CD14-positive monocyte (primary cell): ENCODE results near the gene EML4. TPM values are rescaled to one million over a fixed set of nuclear protein-coding genes. Genes with fewer than 3 reads are reported as not detected.
A peak's percentile ranks its signal among the peaks of the same experiment; 100 is the strongest.

Experiments
- DNase-seq, 3 donors: peaks; one replicate each; pipeline ENCODE4 v3.0.0-alpha.2; 2011 to 2022
- H2AFZ ChIP-seq: 2 replicates; pipeline ENCODE4 v1.6.0; 2012; ENCODE audit warnings: mild to moderate bottlenecking, low read depth, low read length, inconsistent platforms; ENCODE audit not compliant: insufficient read depth, poor library complexity, severe bottlenecking
- H3K27ac ChIP-seq, 2 donors: 1 replicate in 1 of 2; 2 replicates in 1 of 2; pipeline ENCODE4 v1.5.1; 2012 to 2013; ENCODE audit warnings: low read length in 2 of 2, control low read depth in 1 of 2, inconsistent platforms in 1 of 2, low read depth in 1 of 2, mild to moderate bottlenecking in 1 of 2
- H3K27me3 ChIP-seq, 2 donors: one replicate each; pipeline versions ENCODE4 v1.6.0 to v1.6.1; 2011 to 2013; ENCODE audit warnings: low read length in 2 of 2; ENCODE audit not compliant: control insufficient read depth in 2 of 2, insufficient read depth in 2 of 2
- H3K36me3 ChIP-seq, 2 donors: replicated peaks in 1 of 2; 1 replicate in 1 of 2; 2 replicates in 1 of 2; pipeline versions ENCODE4 v1.5.1 to v1.6.1; 2012 to 2013; ENCODE audit warnings: low read length in 2 of 2, control low read depth in 1 of 2, inconsistent platforms in 1 of 2, mild to moderate bottlenecking in 1 of 2; ENCODE audit not compliant: insufficient read depth in 2 of 2, control insufficient read depth in 1 of 2
- H3K4me1 ChIP-seq, 2 donors: 1 replicate in 1 of 2; 2 replicates in 1 of 2; pipeline versions ENCODE4 v1.5.1 to v1.6.1; 2012 to 2013; ENCODE audit warnings: low read length in 2 of 2, control low read depth in 1 of 2, inconsistent platforms in 1 of 2, mild to moderate bottlenecking in 1 of 2, moderate library complexity in 1 of 2; ENCODE audit not compliant: insufficient read depth in 2 of 2, control insufficient read depth in 1 of 2
- H3K4me2 ChIP-seq: replicated peaks from 2 replicates; pipeline ENCODE3; 2012; ENCODE audit warnings: low read length, moderate library complexity, mild to moderate bottlenecking; ENCODE audit not compliant: poor library complexity, severe bottlenecking; ENCODE audit errors: extremely low read depth
- H3K4me3 ChIP-seq, 3 experiments: fragments of 200-600 bp in 1 of 3; sonication (generic) in 1 of 3; replicated peaks in 1 of 3; 1 replicate in 2 of 3; 2 replicates in 1 of 3; pipeline ENCODE4 v1.5.1; 2011 to 2013; ENCODE audit warnings: low read length in 3 of 3, mild to moderate bottlenecking in 3 of 3, control low read depth in 2 of 3, low read depth in 2 of 3, inconsistent platforms in 1 of 3, moderate library complexity in 1 of 3
- H3K79me2 ChIP-seq: 2 replicates; pipeline ENCODE4 v1.6.0; 2012; ENCODE audit warnings: mild to moderate bottlenecking, control low read depth, inconsistent platforms, low read length, moderate library complexity; ENCODE audit not compliant: insufficient read depth
- H3K9ac ChIP-seq: 2 replicates; pipeline ENCODE4 v1.6.0; 2017; ENCODE audit warnings: low read length, mild to moderate bottlenecking; ENCODE audit not compliant: insufficient read depth, poor library complexity, severe bottlenecking
- H3K9me3 ChIP-seq, 2 donors: replicated peaks in 1 of 2; 1 replicate in 1 of 2; 2 replicates in 1 of 2; pipeline versions ENCODE4 v1.5.1 to v1.6.1; 2012 to 2013; ENCODE audit warnings: low read length in 2 of 2, control low read depth in 1 of 2; ENCODE audit not compliant: control insufficient read depth in 1 of 2, insufficient read depth in 1 of 2
- H4K20me1 ChIP-seq: 2 replicates; pipeline ENCODE4 v1.6.0; 2012; ENCODE audit warnings: mild to moderate bottlenecking, low read length, control low read depth, moderate library complexity; ENCODE audit not compliant: insufficient read depth
- H3K27ac Mint-ChIP-seq, 7 donors: one replicate each; pipeline ENCODE4 v1.8.0; 2020; ENCODE audit warnings: mild to moderate bottlenecking in 7 of 7, mixed read lengths in 7 of 7, moderate library complexity in 6 of 7, inconsistent platforms in 2 of 7
- H3K27me3 Mint-ChIP-seq, 3 donors: one replicate each; pipeline ENCODE4 v1.8.0; 2021 to 2022; ENCODE audit warnings: low read depth in 3 of 3, mild to moderate bottlenecking in 3 of 3, mixed read lengths in 3 of 3, moderate library complexity in 3 of 3, inconsistent platforms in 1 of 3
- H3K36me3 Mint-ChIP-seq, 2 donors: one replicate each; pipeline ENCODE4 v1.8.0; 2020; ENCODE audit warnings: mixed read lengths in 2 of 2, inconsistent platforms in 1 of 2, mild to moderate bottlenecking in 1 of 2
- H3K4me1 Mint-ChIP-seq: one replicate; pipeline ENCODE4 v1.8.0; 2020; ENCODE audit warnings: mild to moderate bottlenecking, mixed read lengths
- H3K4me3 Mint-ChIP-seq, 2 donors: one replicate each; pipeline ENCODE4 v1.8.0; 2020; ENCODE audit warnings: mild to moderate bottlenecking in 2 of 2, mixed read lengths in 2 of 2, moderate library complexity in 1 of 2
- H3K9me3 Mint-ChIP-seq, 7 donors: one replicate each; pipeline ENCODE4 v1.8.0; 2020 to 2022; ENCODE audit warnings: mixed read lengths in 7 of 7, mild to moderate bottlenecking in 6 of 7, moderate library complexity in 6 of 7, inconsistent platforms in 2 of 7
- CTCF ChIP-seq: fragments of 200-600 bp; IDR thresholded peaks from one replicate; pipeline ENCODE4 v1.8.0; 2022; ENCODE audit warnings: antibody characterized with exemption, mild to moderate bottlenecking
- WGBS: methylation state at CpG from one replicate; pipeline ENCODE4 v1.1.5; 2013; ENCODE audit warnings: missing lambda C conversion rate; ENCODE audit not compliant: insufficient coverage; 5-methylcytosine and 5-hydroxymethylcytosine counted together
- intact Hi-C, 2 donors: fragments of 100-400 bp; cut with micrococcal nuclease; formaldehyde crosslinking; loops; one replicate each; pipeline versions ENCODE4 v1.15.0 to v1.15.1; 2023
- polyA plus RNA-seq, 3 donors: library from polyadenylated mRNA; depleted of rRNA in 1 of 3; unstranded in 2 of 3; stranded (reverse) in 1 of 3; fragments of 300-500 nt in 2 of 3; fragments of >200 nt in 1 of 3; fragmentation: Illumina TruSeq in 2 of 3; gene quantifications; 1 replicate in 2 of 3; 2 replicates in 1 of 3; pipeline ENCODE4 v1.2.3, GENCODE V29; 2012 to 2021

EML4 gene
- polyA plus RNA-seq, 3 donors = 11.5 to 24.3 (median 15.0) TPM

GRCh38 chr2:42329736-42330135 is 160.6 kb downstream of the EML4 start:
- H3K27me3 Mint-ChIP-seq = no peaks in the 10 kb centered on the region
- no peaks in the 10 kb centered on the region for H3K79me2 ChIP-seq
- no peak overlapping the region for H2AFZ ChIP-seq
- H4K20me1 ChIP-seq = no peaks in the 10 kb centered on the region
- no peaks in the 10 kb centered on the region for H3K9me3 ChIP-seq
- H3K27me3 ChIP-seq = no peaks in the 10 kb centered on the region
- intact Hi-C loops = no loop called here
- H3K9me3 Mint-ChIP-seq = no peaks in the 10 kb centered on the region
- H3K4me2 ChIP-seq = no peak overlapping the region
- peaks cover 81 to 97% of the 10 kb centered on the region in 2 donors for H3K36me3 ChIP-seq
- H3K36me3 Mint-ChIP-seq = peaks cover 75 to 80% of the 10 kb centered on the region in 2 donors
- H3K4me1 Mint-ChIP-seq = no peaks in the 10 kb centered on the region
- no peaks in the 10 kb centered on the region for H3K4me1 ChIP-seq
- no peak overlapping the region for H3K9ac ChIP-seq
- no peak for TF ChIP-seq CTCF
- WGBS = 100% methylated on average over 2 of the region's 5 CpGs
- DNase-seq = no peak
- no peak overlapping the region for H3K4me3 ChIP-seq
- peak overlapping the region in 2 of 7 donors; percentile 48 to 73 for H3K27ac Mint-ChIP-seq
- no peak overlapping the region for H3K27ac ChIP-seq
- H3K4me3 Mint-ChIP-seq = no peak overlapping the region

GRCh38 chr2:42331569-42332284 is 162.6 kb downstream of the EML4 start:
- Histone ChIP-seq H3K4me2 (no peak overlapping the region), H3K9ac (no peak overlapping the region), H3K27me3 (no peaks in the 10 kb centered on the region), H3K9me3 (no peaks in the 10 kb centered on the region), H3K79me2 (no peaks in the 10 kb centered on the region), H2AFZ (no peak overlapping the region), H3K4me1 (no peaks in the 10 kb centered on the region), H4K20me1 (no peaks in the 10 kb centered on the region), H3K36me3 (peaks cover 74 to 98% of the 10 kb centered on the region in 2 donors), H3K27ac (no peak overlapping the region), H3K4me3 (no peak overlapping the region)
- Mint-ChIP-seq H3K27ac (no peak overlapping the region), H3K4me3 (no peak overlapping the region), H3K36me3 (peaks cover 77 to 84% of the 10 kb centered on the region in 2 donors), H3K9me3 (no peaks in the 10 kb centered on the region), H3K27me3 (peaks cover 0 to 2% (median 0%) of the 10 kb centered on the region in 3 donors), H3K4me1 (no peaks in the 10 kb centered on the region)
- no peak for TF ChIP-seq CTCF
- intact Hi-C loops = no loop called here
- DNase-seq = no peak
- 88% methylated on average over 1 of the region's 9 CpGs for WGBS
